ENCODE measurements around the gene RPL18A. TPM values are rescaled to one million over a fixed set of nuclear protein-coding genes. Genes with fewer than 3 reads are reported as not detected.

The RPL18A gene
- total RNA-seq, 2 experiments from 2014 or later = 3,019 to 3,145 TPM

- no peak overlapping the region for H3K27ac ChIP-seq (ENCODE audit: low read depth, low read length, poor library complexity, severe bottlenecking)
- intact Hi-C loops (cut with micrococcal nuclease; ENCODE audit: unreplicated experiment) = no loop called here
- H3K4me2 ChIP-seq (ENCODE audit: low read length) = no peak overlapping the region
- no TSS peak for BruUV-seq (replicated peaks)
- no peak for DNase-seq (ENCODE audit: low spot score)
- H2AFZ ChIP-seq (ENCODE audit: low read length) = no peak overlapping the region
- POLR2A ChIA-PET = interaction anchor here (0.6 kb wide), 2 partner anchors 71 to 162 kb away, joined by 5 to 6 read pairs; no protein-coding TSS in a partner anchor
- H3K4me3 ChIP-seq (ENCODE audit: low read depth, low read length, poor library complexity, severe bottlenecking) = no peak overlapping the region
- H3K36me3 ChIP-seq (ENCODE audit: insufficient read depth, low read length) = peaks cover 40% of the 10 kb centered on the region
- CTCF ChIA-PET (ENCODE audit: unreplicated experiment) = no interaction called here
- H3K9me2 ChIP-seq (ENCODE audit: insufficient read depth, low read length) = no peaks in the 10 kb centered on the region
- H4K20me1 ChIP-seq (ENCODE audit: insufficient read depth, low read length) = peaks cover 10% of the 10 kb centered on the region
- TF ChIP-seq CTCF (conservative IDR thresholded peaks at IDR 0.05; ENCODE audit: low read length) = no peak
- TF ChIP-seq EZH2phosphoT487 (IDR thresholded peaks at IDR 0.05; ENCODE audit: borderline replicate concordance, low read depth, low read length) = no peak
- H3K4me1 ChIP-seq (ENCODE audit: insufficient read depth, low read length, poor library complexity, severe bottlenecking) = peaks cover 27% of the 10 kb centered on the region
- H3K79me2 ChIP-seq (ENCODE audit: insufficient read depth, low read depth, low read length) = peaks cover 11% of the 10 kb centered on the region
- no peaks in the 10 kb centered on the region for H3K9me3 ChIP-seq (ENCODE audit: low read length)
These were observed 6.7 kb downstream of the RPL18A start for GRCh38 chr19:17866312-17866963.

- intact Hi-C loops (cut with micrococcal nuclease; ENCODE audit: unreplicated experiment) = no loop called here
- Histone ChIP-seq H3K79me2 (ENCODE audit: insufficient read depth, low read depth, low read length) (peaks cover 5% of the 10 kb centered on the region; the same call in 1 of the 2 replicates), H3K4me1 (ENCODE audit: insufficient read depth, low read length, poor library complexity, severe bottlenecking) (peaks cover 21% of the 10 kb centered on the region), H3K9me3 (ENCODE audit: low read length) (no peaks in the 10 kb centered on the region), H3K4me3 (ENCODE audit: low read depth, low read length, poor library complexity, severe bottlenecking) (no peak overlapping the region), H3K9me2 (ENCODE audit: insufficient read depth, low read length) (no peaks in the 10 kb centered on the region), H3K27ac (ENCODE audit: low read depth, low read length, poor library complexity, severe bottlenecking) (no peak overlapping the region), H2AFZ (ENCODE audit: low read length) (no peak overlapping the region), H4K20me1 (ENCODE audit: insufficient read depth, low read length) (peaks cover 4% of the 10 kb centered on the region), H3K4me2 (ENCODE audit: low read length) (no peak overlapping the region), H3K36me3 (ENCODE audit: insufficient read depth, low read length) (peaks cover 34% of the 10 kb centered on the region)
- BruUV-seq (replicated peaks) = no TSS peak
- ChIA-PET POLR2A (no interaction called here), CTCF (ENCODE audit: unreplicated experiment) (no interaction called here)
- DNase-seq (ENCODE audit: low spot score) = no peak
- TF ChIP-seq CTCF (conservative IDR thresholded peaks at IDR 0.05; ENCODE audit: low read length) (no peak), EZH2phosphoT487 (IDR thresholded peaks at IDR 0.05; ENCODE audit: borderline replicate concordance, low read depth, low read length) (no peak)
These were observed 7.3 kb downstream of the RPL18A start for GRCh38 chr19:17866964-17867486.

- Histone ChIP-seq H3K79me2 (ENCODE audit: insufficient read depth, low read depth, low read length) (no peaks in the 10 kb centered on the region), H3K4me3 (ENCODE audit: low read depth, low read length, poor library complexity, severe bottlenecking) (no peak overlapping the region), H2AFZ (ENCODE audit: low read length) (no peak overlapping the region), H3K9me2 (ENCODE audit: insufficient read depth, low read length) (no peaks in the 10 kb centered on the region), H3K9me3 (ENCODE audit: low read length) (no peaks in the 10 kb centered on the region), H3K4me2 (ENCODE audit: low read length) (no peak overlapping the region), H3K36me3 (ENCODE audit: insufficient read depth, low read length) (peaks cover 18% of the 10 kb centered on the region), H4K20me1 (ENCODE audit: insufficient read depth, low read length) (no peaks in the 10 kb centered on the region; the same call in 1 of the 2 replicates), H3K27ac (ENCODE audit: low read depth, low read length, poor library complexity, severe bottlenecking) (no peak overlapping the region), H3K4me1 (ENCODE audit: insufficient read depth, low read length, poor library complexity, severe bottlenecking) (peaks cover 17% of the 10 kb centered on the region)
- ChIA-PET CTCF (ENCODE audit: unreplicated experiment) (no interaction called here), POLR2A (no interaction called here)
- DNase-seq (ENCODE audit: low spot score) = no peak
- TF ChIP-seq CTCF (conservative IDR thresholded peaks at IDR 0.05; ENCODE audit: low read length) (no peak), EZH2phosphoT487 (IDR thresholded peaks at IDR 0.05; ENCODE audit: borderline replicate concordance, low read depth, low read length) (no peak)
- intact Hi-C loops (cut with micrococcal nuclease; ENCODE audit: unreplicated experiment) = no loop called here
- no TSS peak for BruUV-seq (replicated peaks)
These were observed 9.0 kb downstream of the RPL18A start for GRCh38 chr19:17868669-17869068.

All from OCI-LY7 (cell line).